DND-41 (cell line): Measurements from ENCODE around the gene EIF4E3.

Experiments
- CTCF ChIP-seq: IDR thresholded peaks from 2 replicates; pipeline ENCODE4 v1.5.1; 2012; ENCODE audit warnings: borderline replicate concordance, low read length, moderate library complexity, mild to moderate bottlenecking; ENCODE audit not compliant: poor library complexity, severe bottlenecking; ENCODE audit errors: extremely low read depth
- EZH2 ChIP-seq: IDR thresholded peaks from 3 replicates; pipeline ENCODE4 v1.6.1; 2012; ENCODE audit warnings: borderline replicate concordance, low read depth, mild to moderate bottlenecking, moderate library complexity, low read length, inconsistent platforms; ENCODE audit not compliant: severe bottlenecking

- TF ChIP-seq CTCF = no peak
- TF ChIP-seq EZH2 = no peak
Measured at GRCh38 chr3:71693641-71694040, 31.6 kb downstream of the EIF4E3 start.
